LNCaP clone FGC (cell line): ENCODE data around the gene TIE1.

Experiments used
- DNase-seq: peaks from one replicate; pipeline ENCODE4 v3.0.0-alpha.2; 2011; ENCODE audit warnings: low read depth
- H3K4me3 ChIP-seq: 2 replicates; pipeline ENCODE4 v1.5.1; 2011; ENCODE audit warnings: mild to moderate bottlenecking, low read depth, low read length, control low read depth
- TF ChIP-seq, protein P1 (sequence below): IDR thresholded peaks from 2 replicates; pipeline ENCODE4 v1.5.1; 2012; ENCODE audit warnings: mild to moderate bottlenecking; ENCODE audit not compliant: control insufficient read depth, insufficient read depth; ENCODE audit errors: extremely low read depth

The TIE1 gene

DNA sequence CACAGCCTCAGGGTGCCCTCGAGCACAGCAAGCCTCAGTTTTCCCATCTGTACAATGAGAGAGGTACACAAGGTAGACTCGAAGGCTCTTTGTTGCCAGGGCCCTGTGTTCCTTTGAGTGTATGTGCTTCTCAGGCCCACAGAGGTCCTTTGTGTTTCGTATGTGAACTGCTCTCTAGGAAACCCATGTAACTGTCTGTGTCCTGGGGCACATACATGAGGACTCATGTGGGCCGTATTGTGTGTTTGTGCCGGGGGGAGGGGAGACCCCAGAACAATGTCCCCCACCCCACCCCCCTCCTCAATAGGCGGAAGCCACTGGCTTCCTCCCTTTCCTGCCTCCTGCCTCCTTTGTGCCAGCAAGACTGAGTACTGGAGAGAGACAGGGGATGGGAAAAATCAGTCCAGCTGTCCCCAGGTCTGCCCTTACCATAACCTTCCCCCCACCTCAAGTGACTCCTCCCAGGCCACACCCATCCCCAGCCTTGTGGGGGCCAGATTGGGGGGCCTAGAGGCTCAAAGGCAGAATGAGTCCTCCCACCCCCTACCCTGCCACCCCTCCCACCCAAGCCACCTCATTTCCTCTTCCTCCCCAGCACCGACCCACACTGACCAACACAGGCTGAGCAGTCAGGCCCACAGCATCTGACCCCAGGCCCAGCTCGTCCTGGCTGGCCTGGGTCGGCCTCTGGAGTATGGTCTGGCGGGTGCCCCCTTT is at the start of gene TIE1:
TSS of gene TIE1 (plus strand) at position 605 of the 717 bp plus-strand sequence. CDS start at position 695, 90 bp downstream.
- DNase-seq, result no peak
- TF ChIP-seq, protein P1, sequence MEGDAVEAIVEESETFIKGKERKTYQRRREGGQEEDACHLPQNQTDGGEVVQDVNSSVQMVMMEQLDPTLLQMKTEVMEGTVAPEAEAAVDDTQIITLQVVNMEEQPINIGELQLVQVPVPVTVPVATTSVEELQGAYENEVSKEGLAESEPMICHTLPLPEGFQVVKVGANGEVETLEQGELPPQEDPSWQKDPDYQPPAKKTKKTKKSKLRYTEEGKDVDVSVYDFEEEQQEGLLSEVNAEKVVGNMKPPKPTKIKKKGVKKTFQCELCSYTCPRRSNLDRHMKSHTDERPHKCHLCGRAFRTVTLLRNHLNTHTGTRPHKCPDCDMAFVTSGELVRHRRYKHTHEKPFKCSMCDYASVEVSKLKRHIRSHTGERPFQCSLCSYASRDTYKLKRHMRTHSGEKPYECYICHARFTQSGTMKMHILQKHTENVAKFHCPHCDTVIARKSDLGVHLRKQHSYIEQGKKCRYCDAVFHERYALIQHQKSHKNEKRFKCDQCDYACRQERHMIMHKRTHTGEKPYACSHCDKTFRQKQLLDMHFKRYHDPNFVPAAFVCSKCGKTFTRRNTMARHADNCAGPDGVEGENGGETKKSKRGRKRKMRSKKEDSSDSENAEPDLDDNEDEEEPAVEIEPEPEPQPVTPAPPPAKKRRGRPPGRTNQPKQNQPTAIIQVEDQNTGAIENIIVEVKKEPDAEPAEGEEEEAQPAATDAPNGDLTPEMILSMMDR, result no peak
- H3K4me3 ChIP-seq, result no peak within 1 kb of the TSS

DNA sequence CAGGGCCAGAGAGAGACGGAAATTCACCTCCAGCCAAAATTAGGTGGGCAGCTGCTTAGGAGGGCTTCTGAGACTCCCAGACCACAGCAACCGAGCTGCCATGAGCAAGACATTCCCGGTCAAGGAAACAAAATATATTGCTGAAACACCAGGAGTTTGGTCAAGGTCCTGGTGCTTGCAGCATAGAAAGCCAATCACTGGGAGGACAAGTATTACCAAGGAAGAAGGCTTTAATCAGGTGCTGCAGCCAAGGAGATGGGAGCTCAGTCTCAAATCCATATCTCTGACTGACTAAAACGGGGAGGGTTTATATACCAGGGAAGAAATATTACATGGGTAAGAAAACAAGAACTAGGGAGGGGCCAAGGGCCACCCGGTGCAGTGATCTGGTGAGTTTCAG is 49.8 kb upstream of the TIE1 start:
- TF ChIP-seq, protein P1, result no peak
- no peak for DNase-seq
- no peak overlapping the region for H3K4me3 ChIP-seq

DNA sequence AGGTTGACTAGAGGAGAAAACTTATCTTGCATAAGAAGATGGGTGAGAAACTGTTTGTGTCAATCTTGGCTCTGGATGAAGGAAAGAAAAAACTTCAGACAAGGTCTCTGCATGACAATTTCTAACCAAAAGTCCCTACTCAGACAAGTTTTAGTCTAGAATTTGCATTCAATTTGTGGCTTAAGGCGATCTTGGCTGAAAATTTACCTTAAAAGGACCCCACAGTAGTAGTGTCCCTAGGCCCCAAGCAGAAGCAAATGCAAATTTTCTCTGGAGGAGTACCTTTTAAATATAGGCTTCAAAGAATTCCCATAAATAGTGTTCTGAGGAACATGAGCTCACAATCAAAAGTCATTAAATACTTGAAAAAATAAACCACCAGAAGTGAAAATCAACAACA is 48.6 kb upstream of the TIE1 start:
- DNase-seq, result no peak
- TF ChIP-seq, protein P1, result no peak
- H3K4me3 ChIP-seq, result no peak overlapping the region

DNA sequence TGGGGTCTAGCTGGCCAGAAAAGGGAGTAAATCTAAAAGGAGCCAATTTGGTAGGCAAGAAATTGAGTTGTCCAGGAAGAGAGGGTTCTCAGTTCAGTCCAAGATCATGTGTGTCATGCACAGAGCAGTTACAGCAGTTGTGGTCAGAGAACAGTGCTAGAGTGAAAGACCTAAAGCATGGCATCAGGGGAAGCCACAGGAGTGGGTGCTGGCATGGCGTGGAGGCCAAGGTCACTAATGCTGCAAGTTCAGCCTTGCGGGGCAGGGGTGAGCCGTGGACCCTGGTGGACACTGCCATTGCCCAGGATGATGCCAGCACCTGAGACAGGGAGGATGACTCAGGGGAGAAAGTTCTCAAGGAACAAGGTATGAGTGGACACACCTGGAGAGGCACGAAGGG is 47.6 kb upstream of the TIE1 start:
- DNase-seq, result no peak
- no peak overlapping the region for H3K4me3 ChIP-seq
- TF ChIP-seq, protein P1, result no peak

DNA sequence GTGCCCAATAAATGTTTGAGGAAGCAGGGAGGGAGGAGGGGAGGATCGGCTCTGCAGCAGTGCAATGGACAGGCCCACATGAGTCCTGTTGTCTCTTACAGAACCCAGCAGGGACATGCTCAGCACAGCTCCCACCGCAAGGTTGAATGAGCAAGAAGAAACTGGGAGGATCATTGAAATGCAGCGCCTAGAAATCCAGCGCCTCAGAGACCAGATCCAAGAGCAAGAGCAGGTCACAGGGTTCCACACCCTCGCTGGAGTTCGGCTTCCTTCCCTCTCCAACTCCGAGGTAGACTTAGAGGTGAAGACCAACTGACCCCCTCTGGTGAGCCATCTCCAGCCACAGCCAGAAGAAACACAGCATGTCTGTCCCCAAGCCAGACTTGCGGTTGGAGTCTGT is 46.9 kb upstream of the TIE1 start:
- H3K4me3 ChIP-seq, result no peak overlapping the region
- no peak for DNase-seq
- TF ChIP-seq, protein P1, result no peak

DNA sequence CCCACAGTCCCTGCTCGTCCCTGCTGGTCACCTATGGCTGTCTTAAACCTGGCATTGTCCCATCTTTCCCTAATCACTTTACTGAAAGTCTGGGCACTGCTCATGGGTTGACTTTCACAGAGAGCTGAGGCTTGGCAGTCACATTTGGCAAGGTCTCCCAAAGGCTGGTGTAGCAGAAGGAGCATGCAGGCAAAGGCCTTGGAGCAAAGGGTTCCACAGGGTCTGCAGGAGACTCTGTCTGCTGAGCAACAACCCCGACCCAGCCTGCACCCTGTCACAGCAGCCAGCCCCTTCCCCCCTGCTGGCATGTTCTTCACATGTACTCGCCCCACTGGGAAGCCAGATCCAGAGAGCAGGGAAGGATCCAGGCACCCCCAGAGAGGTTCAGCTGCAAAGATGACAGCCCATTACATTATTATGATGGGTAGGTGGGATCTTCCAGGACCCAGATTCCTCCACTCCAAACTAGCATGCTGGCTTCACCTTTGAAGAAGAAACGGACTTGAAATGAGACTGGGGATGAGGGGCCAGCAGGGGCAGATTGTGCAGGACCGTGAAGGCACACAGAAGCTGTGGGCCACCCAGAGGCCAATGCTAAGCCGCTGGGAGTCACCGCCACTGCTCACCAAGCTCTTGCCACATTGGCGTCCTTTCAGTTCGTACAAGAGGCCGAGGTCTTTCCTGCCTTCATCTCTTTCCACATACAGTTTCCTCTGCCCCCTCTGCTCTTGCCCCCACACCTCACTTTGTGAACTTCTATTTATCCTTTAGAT is 45.2 kb upstream of the TIE1 start:
- DNase-seq, result no peak
- no peak overlapping the region for H3K4me3 ChIP-seq
- TF ChIP-seq, protein P1, result no peak
